HepG2 (cell line): ENCODE data around the gene ACSBG1.

Experiments used
- BATF2 ChIP-seq: sonication (generic); formaldehyde crosslinking; IDR thresholded peaks from 2 replicates; pipeline ENCODE4 v1.8.0; 2022; ENCODE audit warnings: mild to moderate bottlenecking, missing genetic modification reagents, moderate library complexity
- BRCA1 ChIP-seq: sonication (generic); formaldehyde crosslinking; IDR thresholded peaks from 2 replicates; pipeline ENCODE4 v1.4.0; 2020; ENCODE audit warnings: missing genetic modification reagents
- CBX1 ChIP-seq: IDR thresholded peaks from one replicate; pipeline ENCODE4 v1.6.1; 2016; ENCODE audit warnings: antibody characterized with exemption, low read depth
- CTCF ChIP-seq: sonication (generic); formaldehyde crosslinking; IDR thresholded peaks from 2 replicates; pipeline ENCODE4 v1.5.0; 2020; ENCODE audit warnings: mild to moderate bottlenecking, missing genetic modification reagents, moderate library complexity
- ERF ChIP-seq: IDR thresholded peaks from 2 replicates; pipeline ENCODE4 v1.6.1; 2018; ENCODE audit warnings: missing biosample characterization, missing genetic modification reagents
- FOSL1 ChIP-seq: sonication (generic); formaldehyde crosslinking; IDR thresholded peaks from 2 replicates; pipeline ENCODE4 v1.9.0; 2021; ENCODE audit warnings: missing genetic modification reagents, borderline replicate concordance
- FOXK2 ChIP-seq: fragments of 450-650 bp; IDR thresholded peaks from 2 replicates; pipeline ENCODE4 v1.6.1; 2016
- NFYB ChIP-seq: sonication (generic); formaldehyde crosslinking; IDR thresholded peaks from 2 replicates; pipeline ENCODE4 v1.4.0; 2020; ENCODE audit warnings: missing genetic modification reagents
- RAD21 ChIP-seq: fragments of 450-650 bp; formaldehyde crosslinking; IDR thresholded peaks from 2 replicates; pipeline ENCODE4 v1.5.0; 2020; ENCODE audit warnings: mild to moderate bottlenecking
- RNF219 ChIP-seq: sonication (generic); formaldehyde crosslinking; IDR thresholded peaks from 2 replicates; pipeline ENCODE4 v1.5.0; 2020; ENCODE audit warnings: mild to moderate bottlenecking, missing genetic modification reagents
- SMARCC2 ChIP-seq: fragments of 450-650 bp; IDR thresholded peaks from 2 replicates; pipeline ENCODE4 v1.6.1; 2017; ENCODE audit warnings: antibody characterized with exemption, mild to moderate bottlenecking
- TBP ChIP-seq: sonication (generic); formaldehyde crosslinking; IDR thresholded peaks from 2 replicates; pipeline ENCODE4 v1.5.0; 2020; ENCODE audit warnings: missing genetic modification reagents
- ZC3H4 ChIP-seq: sonication (generic); formaldehyde crosslinking; IDR thresholded peaks from 2 replicates; pipeline ENCODE4 v1.4.0; 2020; ENCODE audit warnings: missing genetic modification reagents, borderline replicate concordance
- ZNF7 ChIP-seq: IDR thresholded peaks from 2 replicates; pipeline ENCODE4 v1.6.1; 2016; ENCODE audit warnings: missing biosample characterization, missing genetic modification reagents

- TF ChIP-seq BATF2 (CRISPR knock-in tag) (no peak), CTCF (CRISPR knock-in tag) (no peak), TBP (no peak), CBX1 (no peak), NFYB (CRISPR knock-in tag) (no peak), FOSL1 (CRISPR knock-in tag) (no peak), RNF219 (CRISPR knock-in tag) (no peak), ZC3H4 (CRISPR knock-in tag) (no peak), BRCA1 (CRISPR knock-in tag) (no peak), RAD21 (CRISPR knock-in tag) (no peak), ZNF7 (CRISPR knock-in tag) (no peak), ERF (no peak), FOXK2 (no peak), SMARCC2 (no peak)
These were observed 85.8 kb downstream of the ACSBG1 start for GRCh38 chr15:78148392-78149067.
